SIG-M5 treated with dmso at 0.1 percent for 504 hours (cell line): ENCODE results near the gene NEDD4L.

Experiments used
- DNase-seq: peaks from one replicate; lab custom pipeline; 2025; ENCODE audit not compliant: unreplicated experiment; lab: John Stamatoyannopoulos, UW

The NEDD4L gene

DNA sequence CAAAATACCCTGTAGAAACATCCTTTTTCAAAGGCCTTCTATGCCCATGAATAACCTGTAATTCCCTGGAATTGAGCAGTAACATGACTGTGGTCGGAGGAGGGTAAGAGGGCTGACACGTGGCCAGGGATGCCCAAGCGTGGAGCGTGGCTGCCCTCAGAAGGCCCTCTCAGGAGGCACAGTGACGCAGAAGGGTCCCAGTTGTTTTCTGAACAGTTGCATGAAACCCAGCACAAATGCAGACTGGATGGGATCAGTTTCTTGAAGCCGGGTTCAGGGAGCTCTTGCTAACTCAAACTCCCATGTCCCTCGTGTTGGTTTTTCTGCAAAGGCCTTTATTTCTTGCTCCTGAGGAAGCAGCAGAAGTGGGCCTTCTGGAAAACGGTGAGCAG, 347.9 kb downstream of the NEDD4L start:
- no peak for DNase-seq

DNA sequence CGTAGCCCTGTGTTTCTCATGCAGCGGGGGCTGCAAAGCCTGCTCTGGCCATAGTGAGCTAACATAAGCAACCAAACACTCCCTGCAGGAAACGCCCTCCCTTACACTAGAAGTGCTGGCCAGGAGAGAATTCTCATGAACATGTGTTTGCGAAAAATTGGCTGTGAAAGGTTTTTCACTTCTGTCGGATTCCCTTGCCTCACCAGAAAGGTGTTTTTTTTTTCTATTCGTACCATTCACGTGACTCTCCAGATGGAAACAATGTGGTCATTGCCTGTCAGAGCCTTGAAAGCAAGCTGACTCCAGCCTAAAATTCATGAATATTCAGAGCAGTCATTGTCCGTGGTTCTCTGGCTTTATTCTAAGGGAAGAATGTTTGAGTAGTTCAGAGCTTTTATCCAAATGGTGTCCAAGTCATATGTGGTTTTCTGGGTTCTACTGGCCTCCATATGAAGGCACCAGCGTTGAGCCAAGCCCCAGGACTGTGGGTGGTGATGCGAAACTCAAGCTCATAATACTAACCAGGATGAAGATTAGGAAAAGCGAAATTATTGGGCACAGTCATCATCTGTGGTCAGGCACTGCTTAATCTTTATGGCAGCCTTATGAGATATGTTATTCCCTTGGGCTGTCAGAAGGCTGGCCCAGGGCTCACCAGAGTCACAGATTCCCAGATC, 348.4 kb downstream of the NEDD4L start:
- no peak for DNase-seq

DNA sequence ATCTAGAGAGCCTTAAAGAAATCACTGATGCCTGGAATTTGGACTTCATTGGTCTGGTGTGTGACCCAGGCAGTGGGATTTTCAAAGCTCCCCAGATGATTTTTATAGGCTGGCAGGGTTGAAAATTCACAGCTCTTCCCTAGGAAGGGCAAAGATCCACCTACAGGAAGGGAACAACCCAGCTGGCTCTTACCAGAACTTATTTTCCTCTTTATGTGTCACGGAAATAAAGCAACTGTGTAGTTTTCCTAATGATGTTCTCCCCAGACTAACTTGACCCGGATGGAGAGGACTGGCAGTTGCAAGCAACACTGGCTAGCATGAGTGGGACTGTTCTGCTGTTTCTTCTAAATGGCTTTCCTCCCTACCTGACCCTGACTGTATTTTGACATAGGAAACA, 349.3 kb downstream of the NEDD4L start:
- DNase-seq, result no peak

DNA sequence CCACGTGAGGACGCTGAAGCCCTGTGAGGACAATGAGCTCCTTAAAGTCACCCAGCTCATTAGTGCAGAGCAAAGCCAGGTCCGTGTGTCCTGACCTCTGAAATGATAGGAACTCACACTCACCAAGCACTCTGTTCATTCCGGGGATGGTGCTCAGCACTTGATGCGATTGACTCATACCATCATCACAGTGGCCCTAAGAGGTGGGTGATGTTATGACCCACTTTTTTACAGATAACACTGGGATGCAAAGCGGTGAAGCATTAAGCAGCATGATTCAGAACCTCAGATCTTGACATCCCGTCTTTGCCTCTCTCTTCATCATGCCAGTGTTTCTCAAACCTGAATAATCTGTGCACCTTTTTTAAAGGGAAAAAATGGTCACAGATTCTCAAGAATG, 350.0 kb downstream of the NEDD4L start:
- no peak for DNase-seq

DNA sequence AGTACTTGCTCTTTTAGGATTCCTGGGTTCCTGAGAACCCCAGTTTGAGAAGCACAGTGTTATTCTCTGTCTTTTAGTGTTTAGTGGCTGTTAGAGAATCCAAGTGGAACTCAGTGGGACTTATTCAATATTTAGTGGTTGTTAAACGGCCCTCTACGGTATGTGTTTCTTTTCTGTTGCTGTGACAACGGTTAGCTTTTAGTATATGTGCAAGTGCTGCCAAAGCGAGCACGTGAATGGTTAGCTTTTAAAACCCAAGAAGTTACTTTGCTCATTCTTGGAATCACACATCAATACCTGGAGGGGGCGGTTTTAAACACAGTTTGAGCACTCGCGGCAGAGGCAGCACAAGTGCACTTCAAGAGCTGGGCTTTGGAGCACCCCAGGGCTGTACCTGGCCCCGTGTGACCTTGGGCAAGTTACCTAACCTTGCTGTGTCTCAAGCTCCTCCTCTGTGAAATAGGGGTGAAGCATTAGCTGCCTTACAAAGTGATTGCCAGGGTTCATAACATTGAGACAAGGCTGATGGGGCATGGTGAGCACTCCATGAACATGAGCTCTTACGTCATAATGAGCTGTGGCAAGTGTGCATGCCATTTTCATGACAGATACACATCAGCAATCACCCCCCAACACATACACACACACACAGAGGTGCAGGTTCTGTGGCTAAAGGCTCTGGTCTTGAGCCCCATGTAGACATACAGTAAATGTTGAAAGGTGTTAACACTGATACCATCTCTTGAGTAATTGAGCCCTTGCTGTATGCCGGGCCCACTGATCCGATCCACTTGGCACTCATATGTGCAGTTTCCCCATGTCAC, 350.8 kb downstream of the NEDD4L start:
- no peak for DNase-seq

DNA sequence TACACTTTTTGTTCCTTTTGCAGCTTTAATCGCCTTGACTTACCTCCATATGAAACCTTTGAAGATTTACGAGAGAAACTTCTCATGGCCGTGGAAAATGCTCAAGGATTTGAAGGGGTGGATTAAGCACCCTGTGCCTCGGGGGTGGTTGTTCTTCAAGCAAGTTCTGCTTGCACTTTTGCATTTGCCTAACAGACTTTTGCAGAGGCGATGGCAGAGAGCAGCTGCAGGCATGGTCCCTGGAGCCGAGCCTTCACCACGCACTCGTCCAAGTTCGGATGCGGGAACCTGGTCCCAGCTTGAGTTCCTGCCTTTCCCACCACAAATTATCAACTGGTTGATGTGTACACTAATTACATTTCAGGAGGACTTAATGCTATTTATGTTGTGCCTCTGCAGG, 352.1 kb downstream of the NEDD4L start:
- DNase-seq, result no peak

DNA sequence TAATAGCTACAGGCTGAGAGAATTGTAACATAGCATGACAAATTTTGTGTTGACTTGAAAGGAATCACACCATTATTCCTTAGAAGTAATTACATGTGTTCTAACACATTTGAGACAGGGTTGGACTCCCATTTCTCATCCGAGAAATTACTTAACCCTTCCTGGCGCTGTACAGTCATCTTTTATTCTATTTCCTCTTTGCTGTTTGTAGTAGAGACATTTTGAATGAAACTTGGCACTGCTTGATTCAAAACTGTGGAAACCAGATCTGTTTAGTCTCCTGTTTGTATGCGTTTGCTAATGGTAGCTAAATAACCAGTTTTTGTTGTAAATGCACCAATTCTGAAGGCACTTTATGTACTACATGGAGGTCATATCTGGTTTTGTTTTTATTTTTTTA, 352.9 kb downstream of the NEDD4L start:
- no peak for DNase-seq

DNA sequence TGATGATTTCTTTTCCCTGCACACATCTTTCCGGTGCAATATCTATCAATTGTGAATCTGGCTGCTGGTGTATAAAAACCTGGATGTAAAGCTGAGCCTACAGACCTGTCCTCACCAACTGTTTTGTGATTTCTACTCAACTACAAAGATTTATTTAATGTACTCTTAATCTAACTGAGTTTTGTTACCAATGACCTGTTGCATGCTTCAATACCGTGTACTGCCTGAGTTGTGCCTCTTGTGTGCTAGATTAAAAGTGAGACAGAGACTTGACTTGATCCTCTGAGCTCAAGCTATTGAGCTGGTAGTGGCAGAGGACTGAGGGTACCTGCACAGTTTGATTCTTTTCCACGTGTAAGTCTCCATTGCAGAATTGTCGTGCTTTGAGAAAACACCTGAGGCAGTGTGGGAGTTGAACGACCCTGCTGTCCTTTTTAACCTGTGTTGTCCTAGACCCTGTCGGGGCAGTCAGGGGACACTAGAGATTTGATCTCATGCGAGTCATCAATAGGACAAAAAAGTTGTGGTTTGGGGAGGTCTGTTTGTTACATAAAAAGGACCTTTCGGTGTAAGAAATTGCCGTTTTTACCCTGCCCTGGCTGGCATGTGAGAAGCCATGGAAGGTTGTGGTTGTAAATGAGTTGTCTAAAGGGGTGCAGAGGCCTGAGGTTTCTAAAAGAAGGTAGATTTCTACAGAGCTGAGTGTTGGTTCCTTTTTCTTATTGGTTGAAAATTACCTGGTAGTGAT, 353.5 kb downstream of the NEDD4L start:
- no peak for DNase-seq

DNA sequence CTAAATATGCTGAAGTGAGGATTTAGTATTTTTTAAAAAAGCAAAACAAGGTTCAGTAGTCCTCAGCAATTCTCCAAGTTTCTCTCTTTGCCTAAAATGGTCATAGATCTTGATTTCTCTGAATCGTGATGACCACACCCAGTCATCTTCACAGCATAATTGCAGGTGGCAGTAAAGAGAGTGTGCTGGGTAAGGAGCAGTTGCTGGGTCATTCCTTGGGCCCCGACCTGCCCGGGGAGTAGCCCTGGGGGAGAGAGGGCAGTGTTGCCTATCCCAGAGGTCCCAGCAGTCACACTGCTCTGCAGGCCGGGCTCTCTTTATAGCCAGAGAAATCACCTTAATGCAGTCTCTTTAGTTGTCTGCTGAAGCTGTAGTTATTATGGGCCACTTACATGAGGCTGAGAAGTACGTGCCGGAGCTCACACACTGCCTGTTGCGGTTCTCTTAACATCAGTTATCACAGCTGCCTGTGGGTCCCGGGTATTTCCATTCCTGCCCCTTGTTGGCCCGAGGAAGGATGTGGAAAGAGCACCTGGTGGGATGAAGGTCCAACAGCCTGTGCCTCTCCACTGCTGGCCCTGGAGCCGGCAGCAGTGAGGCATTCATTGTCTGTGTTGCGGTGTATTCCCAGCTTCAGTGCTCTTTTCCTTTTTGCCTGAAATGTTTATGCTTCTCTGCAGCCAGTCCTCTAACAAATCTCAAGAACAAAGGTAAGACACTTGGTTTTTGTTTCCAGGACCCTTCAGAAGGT, 354.8 kb downstream of the NEDD4L start:
- DNase-seq, result no peak

DNA sequence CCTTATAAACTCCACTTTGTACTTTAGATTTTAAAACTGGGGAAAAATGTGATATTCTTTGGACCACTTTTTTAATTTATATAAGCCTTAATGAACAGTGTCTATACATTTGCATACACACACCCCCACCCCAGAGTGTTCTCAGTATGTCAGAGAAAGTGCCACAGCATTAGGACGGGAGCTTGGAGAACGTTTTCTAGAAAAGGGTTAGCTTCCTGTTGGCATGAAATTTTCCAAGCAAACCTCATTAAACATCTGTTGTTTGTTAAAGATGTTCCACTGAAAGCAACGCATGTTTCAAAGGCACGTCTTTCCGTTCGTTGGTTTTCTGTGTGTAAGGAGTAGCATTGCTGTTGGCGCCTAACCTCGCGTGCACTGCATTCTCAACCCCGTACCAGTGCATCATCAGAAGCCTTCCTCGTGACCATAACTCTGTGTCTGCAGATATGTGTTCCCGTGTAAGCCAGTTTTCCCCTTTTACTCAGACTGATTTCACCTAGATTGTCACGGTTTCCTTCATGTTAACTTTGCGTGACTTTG, 356.4 kb downstream of the NEDD4L start:
- no peak for DNase-seq

DNA sequence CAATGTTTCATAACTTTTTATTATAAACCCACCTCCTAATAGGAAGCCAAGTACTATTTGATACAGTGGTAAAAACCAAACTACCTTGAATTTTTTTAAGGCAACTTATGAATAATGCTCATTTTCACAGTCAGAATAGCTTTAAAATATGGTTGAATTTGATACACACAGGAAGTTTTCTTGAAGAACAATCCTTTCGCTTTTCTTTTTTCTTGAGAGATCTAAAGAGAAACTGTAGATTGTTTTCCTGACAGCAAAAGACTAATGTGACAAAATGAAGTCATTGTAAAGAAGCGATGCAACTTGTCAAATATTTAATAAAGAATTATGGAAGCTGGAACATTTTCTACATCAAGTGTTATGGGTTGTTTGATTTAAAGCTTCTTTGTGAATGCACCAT, 357.2 kb downstream of the NEDD4L start:
- DNase-seq, result no peak

DNA sequence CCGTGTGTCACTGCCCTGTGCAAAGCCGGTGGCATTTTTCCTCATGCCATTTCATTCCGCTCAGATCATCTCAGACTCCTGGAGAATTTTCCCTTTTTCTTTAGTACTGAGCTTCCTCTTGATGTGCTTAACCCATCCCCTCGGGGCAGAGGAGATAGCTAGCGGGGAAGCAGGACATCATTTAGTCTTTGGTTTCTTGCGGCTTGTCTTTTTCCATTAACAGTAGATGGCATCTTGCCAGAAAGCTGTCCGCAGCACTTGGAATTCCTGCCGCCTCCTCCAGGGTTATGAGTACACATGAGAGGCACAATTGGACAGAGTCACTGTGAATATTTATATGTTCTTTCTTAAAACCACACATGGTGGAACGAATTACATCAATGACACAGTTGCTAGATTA, 358.2 kb downstream of the NEDD4L start:
- DNase-seq, result no peak

DNA sequence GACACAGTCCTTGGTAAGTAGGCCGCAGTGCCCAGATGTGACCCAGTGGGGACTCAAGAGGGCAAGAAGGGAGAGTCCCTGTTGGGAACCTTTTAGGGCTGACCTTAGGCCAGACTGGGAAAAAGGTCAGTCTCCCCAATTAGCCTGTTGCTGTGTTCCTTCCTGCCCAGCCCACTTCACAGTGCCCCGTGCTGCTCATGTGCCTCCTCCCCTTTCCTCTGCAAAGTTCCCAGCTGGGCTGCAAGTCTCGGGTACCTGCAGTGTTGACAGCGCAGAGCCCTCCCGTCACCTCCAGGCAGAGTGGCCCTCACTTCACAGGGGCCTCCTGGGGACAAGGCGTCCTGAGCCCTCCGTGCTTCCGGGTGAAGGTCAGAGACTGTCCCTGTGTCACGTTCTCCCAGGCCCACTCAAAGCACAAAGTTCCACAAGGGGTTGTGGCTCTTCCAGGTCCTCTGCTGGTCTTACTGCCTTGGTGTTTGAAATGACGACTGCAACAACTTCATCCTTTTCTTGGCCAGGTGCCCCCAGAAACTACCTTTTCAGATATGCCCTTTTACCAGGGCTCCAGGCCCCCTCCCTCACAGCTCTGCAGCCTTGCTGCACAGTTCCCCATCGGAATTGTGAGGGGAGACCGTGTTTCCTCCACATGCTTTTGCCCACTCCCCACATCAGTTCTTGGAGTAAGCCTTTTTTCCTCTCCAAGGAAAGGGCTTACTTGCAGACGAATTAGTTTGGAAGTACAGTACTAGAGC, 359.1 kb downstream of the NEDD4L start:
- DNase-seq, result no peak

DNA sequence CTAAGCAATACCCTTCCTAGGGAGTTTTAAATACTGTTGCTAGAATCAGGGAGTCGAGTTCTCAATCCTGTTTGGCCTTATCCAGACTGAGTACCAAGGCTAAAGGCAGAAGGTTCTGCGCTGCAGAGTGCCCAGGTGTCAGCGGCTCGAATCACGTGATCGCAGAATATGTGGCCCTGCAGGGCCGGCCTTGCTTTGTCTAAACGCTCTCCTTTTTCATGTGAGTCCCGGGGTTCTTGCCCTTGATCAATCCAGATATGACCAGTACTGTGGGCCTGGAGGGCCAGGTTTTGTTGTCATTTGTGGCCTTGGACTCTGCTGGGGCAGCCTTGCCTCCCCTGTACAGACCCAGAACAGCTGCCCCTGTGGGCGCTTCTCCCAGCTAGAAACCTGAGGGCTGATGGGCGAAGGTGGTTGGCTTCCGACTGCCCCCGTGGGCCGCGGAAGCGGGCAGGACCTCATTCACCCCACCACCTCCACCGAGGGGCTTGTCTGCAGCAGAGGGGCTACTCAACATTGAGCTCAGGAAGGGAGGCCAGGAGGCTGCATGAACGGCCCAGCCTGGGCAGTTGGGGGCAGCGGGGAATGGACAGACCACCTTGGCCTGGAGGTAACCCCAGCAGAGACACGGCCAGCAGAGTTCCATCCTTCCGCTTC, 359.9 kb downstream of the NEDD4L start:
- no peak for DNase-seq

DNA sequence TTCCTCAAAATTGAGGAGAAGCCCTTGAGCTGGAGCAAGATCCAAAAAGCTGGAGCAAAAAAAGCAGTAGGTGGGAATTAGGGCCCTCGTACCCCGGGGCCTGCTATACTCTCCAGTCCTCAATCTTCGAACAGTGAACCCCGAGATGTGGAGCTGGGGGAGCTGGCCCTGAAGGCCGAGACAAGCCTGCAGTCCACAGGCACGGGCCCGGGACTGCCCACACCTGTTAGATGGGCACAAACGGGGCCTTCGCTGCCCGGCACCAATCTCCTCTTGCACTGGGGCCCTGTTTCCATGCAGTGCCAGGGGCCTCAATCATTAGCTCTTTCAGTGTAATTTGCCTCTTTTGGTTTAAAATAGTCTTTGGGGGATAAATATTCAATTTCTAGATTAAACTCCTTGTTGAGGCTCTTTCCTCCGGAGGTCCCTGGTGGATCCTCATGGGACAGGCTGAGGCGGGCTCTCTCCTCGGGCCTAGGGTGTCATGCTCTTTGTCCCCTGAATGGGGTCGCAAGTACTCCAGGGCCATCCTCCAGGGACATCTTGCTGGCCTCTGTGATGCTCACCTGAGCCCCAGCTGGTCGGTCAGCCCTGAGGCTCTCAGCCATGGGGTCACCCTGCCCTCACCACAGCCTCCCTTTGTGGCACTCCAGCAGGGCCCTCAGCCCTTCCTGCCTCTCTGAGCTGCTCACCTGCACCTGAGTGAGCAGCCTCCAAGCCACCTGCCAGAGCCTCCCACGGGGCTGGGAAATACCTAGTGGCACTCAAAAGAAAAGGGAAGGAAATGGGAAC, 361.3 kb downstream of the NEDD4L start:
- DNase-seq, result no peak

DNA sequence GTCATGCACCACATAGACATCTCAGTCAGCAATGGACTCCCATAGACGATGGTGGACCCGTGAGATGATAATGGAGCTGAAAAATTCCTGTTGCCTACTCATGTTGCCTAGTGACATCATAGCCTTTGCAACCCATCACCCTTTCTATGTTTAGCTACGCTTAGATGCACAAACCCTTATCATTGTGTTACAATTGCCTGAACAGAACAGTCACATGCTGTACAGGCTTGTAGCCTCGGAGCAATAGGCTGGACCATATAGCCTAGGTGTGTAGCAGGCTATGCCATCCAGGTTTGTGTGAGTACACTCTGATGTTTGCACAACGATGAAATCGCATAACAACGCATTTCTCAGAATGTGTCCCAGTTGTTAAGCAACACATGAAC, 363.2 kb downstream of the NEDD4L start:
- DNase-seq, result no peak

DNA sequence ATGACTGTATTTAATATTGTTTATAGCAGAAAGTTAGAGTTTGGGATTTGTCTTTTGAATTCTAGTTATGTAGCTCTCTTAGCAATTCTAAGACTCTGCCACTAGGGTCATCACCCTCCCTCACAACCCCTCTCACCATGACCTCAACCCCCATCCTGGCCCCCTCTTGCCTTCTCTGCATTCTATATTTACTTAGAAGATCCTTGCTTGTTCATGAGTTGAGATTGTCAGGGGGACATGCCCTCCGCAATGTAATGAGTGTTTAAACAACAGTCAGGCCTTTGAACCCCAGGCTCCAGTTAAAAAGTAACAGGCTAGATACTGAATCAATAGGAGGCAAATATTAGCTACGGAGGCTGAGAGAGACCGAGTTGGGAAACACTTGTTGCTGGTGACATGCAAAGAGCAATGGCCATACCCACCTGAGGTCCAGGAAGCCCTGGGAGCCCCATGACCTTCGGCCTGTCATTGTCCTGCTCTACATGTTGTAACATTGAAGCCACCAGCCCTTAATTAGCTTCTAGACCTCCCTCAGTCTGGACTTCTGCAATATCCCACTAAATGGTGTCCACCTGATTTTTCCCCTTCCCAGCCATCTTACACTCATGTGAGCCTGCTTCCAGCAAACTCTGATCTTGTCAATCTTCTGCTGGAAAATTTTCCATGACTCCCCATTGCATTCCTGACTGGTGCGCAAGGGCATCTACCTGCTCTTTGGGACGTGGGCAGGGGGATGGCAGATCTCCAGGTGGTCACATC, 363.8 kb downstream of the NEDD4L start:
- DNase-seq, result no peak

DNA sequence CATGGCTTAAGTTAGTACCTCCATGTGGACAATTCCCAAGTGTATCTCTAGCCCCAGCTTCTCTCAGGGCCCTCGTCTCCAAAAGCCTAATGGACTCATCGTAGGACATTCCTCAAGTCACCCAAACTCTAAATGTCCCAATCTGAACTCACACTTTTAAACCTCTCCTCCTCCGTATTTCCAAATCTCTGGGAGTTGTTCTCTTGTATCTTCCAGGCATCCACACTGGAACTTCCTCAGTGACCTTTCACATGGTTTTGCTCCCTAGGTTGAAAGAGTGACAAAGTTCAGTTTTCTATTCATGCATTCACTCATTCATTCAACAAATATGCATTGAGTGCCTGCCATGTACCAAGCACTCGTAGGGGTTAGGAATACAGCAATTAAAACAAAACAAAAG, 364.6 kb downstream of the NEDD4L start:
- DNase-seq, result no peak
